Vagina (tissue), 2 donors: Measurements from ENCODE around the gene CRTC1.

Experiments used
- POLR2A ChIP-seq, 2 donors: fragments of 450-650 bp; IDR thresholded peaks; one replicate each; pipeline ENCODE4 v1.6.1; 2017; ENCODE audit warnings: antibody characterized with exemption in 2 of 2, mild to moderate bottlenecking in 2 of 2, moderate library complexity in 2 of 2
- POLR2AphosphoS5 ChIP-seq, 2 donors: sonication (generic); formaldehyde crosslinking; IDR thresholded peaks; one replicate each; pipeline ENCODE4 v1.9.0; 2017; ENCODE audit warnings: antibody characterized with exemption in 2 of 2, mild to moderate bottlenecking in 2 of 2, low read depth in 1 of 2; ENCODE audit not compliant: insufficient read depth in 1 of 2
- TF ChIP-seq, protein P1 (sequence below), 3 experiments: fragments of 450-650 bp in 2 of 3; fragments of 200-600 bp in 1 of 3; sonication (generic) in 1 of 3; IDR thresholded peaks; one replicate each; pipeline ENCODE4 v1.5.1; 2017 to 2019; ENCODE audit warnings: antibody characterized with exemption in 3 of 3, mild to moderate bottlenecking in 2 of 3, moderate library complexity in 2 of 3

DNA sequence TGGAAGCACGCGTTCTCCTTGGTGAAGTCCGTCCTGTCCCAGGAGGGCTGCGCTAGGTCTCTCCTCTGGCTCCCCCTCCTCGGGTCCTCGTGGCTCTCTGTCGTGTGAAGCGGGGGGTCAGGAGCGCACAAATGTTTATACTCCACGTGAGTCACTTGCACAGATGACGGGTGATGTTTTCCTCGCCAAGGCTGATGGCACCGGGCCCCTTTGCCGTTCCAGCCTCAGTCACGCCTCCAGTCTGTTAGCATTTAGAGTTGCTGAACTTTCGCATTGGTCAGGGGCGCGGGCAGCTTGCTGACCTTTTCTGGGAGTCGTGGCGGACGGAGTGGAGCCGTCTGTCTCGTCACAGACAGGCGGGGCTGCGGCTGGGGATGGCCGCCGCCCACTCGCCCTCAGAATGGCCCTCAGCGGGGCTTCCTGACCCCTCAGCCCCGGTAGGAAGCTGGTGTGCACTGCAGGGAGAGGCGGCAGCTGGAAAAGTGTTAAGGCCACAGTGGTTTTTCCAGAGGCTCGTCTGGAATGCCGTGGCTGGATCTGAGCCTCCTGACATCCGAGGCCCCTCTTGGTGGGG lies 32.9 kb upstream of the CRTC1 start:
- TF ChIP-seq POLR2AphosphoS5 (IDR thresholded peaks at IDR 0.05; ENCODE audit: insufficient read depth in 1 of 2, low read depth in 1 of 2) (peak; percentile 47 to 86), POLR2A (IDR thresholded peaks at IDR 0.05) (no peak)
- TF ChIP-seq, protein P1, sequence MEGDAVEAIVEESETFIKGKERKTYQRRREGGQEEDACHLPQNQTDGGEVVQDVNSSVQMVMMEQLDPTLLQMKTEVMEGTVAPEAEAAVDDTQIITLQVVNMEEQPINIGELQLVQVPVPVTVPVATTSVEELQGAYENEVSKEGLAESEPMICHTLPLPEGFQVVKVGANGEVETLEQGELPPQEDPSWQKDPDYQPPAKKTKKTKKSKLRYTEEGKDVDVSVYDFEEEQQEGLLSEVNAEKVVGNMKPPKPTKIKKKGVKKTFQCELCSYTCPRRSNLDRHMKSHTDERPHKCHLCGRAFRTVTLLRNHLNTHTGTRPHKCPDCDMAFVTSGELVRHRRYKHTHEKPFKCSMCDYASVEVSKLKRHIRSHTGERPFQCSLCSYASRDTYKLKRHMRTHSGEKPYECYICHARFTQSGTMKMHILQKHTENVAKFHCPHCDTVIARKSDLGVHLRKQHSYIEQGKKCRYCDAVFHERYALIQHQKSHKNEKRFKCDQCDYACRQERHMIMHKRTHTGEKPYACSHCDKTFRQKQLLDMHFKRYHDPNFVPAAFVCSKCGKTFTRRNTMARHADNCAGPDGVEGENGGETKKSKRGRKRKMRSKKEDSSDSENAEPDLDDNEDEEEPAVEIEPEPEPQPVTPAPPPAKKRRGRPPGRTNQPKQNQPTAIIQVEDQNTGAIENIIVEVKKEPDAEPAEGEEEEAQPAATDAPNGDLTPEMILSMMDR (IDR thresholded peaks at IDR 0.05), result no peak
